HL-60 (cell line): ENCODE results near the gene DYNLT2.

Source experiments
- POLR2AphosphoS5 ChIP-seq: IDR thresholded peaks from 2 replicates; pipeline ENCODE4 v1.6.1; 2012; ENCODE audit warnings: low read depth
- TF ChIP-seq, protein P1 (sequence below): IDR thresholded peaks from one replicate; pipeline ENCODE4 v1.5.1; 2011; ENCODE audit warnings: low read length, control low read depth, inconsistent platforms; ENCODE audit not compliant: insufficient read depth

DNA sequence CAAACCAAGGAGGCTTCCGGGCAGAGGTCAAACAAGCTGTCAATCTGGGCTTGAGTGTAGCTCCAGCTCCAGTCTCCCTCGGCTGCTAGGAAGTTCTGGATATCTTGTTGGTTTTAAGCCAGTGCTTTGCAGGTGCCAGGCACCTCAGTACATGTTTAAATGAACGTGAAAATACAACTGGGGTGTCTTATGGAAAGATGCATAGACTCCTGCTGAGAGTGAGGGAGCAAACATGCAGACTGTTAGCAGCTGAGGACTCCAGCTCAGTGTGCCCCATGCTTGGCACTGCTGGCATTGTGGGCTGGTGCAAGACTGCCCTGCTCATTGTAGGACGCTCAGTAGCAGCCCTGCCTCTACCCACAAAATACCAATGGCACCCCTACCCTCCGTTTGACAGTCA is 28.5 kb upstream of the DYNLT2 start:
- TF ChIP-seq, protein P1, sequence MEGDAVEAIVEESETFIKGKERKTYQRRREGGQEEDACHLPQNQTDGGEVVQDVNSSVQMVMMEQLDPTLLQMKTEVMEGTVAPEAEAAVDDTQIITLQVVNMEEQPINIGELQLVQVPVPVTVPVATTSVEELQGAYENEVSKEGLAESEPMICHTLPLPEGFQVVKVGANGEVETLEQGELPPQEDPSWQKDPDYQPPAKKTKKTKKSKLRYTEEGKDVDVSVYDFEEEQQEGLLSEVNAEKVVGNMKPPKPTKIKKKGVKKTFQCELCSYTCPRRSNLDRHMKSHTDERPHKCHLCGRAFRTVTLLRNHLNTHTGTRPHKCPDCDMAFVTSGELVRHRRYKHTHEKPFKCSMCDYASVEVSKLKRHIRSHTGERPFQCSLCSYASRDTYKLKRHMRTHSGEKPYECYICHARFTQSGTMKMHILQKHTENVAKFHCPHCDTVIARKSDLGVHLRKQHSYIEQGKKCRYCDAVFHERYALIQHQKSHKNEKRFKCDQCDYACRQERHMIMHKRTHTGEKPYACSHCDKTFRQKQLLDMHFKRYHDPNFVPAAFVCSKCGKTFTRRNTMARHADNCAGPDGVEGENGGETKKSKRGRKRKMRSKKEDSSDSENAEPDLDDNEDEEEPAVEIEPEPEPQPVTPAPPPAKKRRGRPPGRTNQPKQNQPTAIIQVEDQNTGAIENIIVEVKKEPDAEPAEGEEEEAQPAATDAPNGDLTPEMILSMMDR: no peak
- TF ChIP-seq POLR2AphosphoS5: no peak
